Activated naive CD8-positive, alpha-beta T cell treated with anti-CD3 and anti-CD28 coated beads, Interleukin-2, amount 50 U/mL, for 24 hours (primary cell): ENCODE results near the gene NQO2.
A peak's percentile ranks its signal among the peaks of the same experiment; 100 is the strongest.

Experiments
- ATAC-seq: fragments of 150-1000 bp; cut with Tn5 transposase; one replicate; pipeline ENCODE4 v1.10.0; 2021
- DNase-seq: peaks from one replicate; pipeline ENCODE4 v3.0.0; 2021
- H3K27ac Mint-ChIP-seq: one replicate; pipeline ENCODE4 v1.8.0; 2021; ENCODE audit warnings: mild to moderate bottlenecking, mixed read lengths
- H3K27me3 Mint-ChIP-seq: one replicate; pipeline ENCODE4 v1.8.0; 2021; ENCODE audit warnings: mixed read lengths
- H3K36me3 Mint-ChIP-seq: one replicate; pipeline ENCODE4 v1.8.0; 2021; ENCODE audit warnings: low read depth, mixed read lengths
- H3K4me1 Mint-ChIP-seq: one replicate; pipeline ENCODE4 v1.8.0; 2021; ENCODE audit warnings: mixed read lengths
- H3K4me3 Mint-ChIP-seq: one replicate; pipeline ENCODE4 v1.8.0; 2021; ENCODE audit warnings: mild to moderate bottlenecking, moderate library complexity, mixed read lengths
- H3K9me3 Mint-ChIP-seq: one replicate; pipeline ENCODE4 v1.8.0; 2021; ENCODE audit warnings: mixed read lengths

NQO2 gene

GRCh38 chr6:2976060-2976459 lies 23.6 kb upstream of the NQO2 start:
- peaks cover 18% of the 10 kb centered on the region for H3K27me3 Mint-ChIP-seq
- no peaks in the 10 kb centered on the region for H3K36me3 Mint-ChIP-seq
- ATAC-seq: no peak
- H3K4me1 Mint-ChIP-seq: peaks cover 37% of the 10 kb centered on the region
- no peaks in the 10 kb centered on the region for H3K9me3 Mint-ChIP-seq
- H3K27ac Mint-ChIP-seq: peak overlapping the region; percentile 55
- no peak for DNase-seq
- no peak overlapping the region for H3K4me3 Mint-ChIP-seq

- H3K36me3 Mint-ChIP-seq: no peaks in the 10 kb centered on the region
- H3K27ac Mint-ChIP-seq: peak overlapping the region; percentile 55
- no peak for ATAC-seq
- peaks cover 36% of the 10 kb centered on the region for H3K4me1 Mint-ChIP-seq
- no peaks in the 10 kb centered on the region for H3K9me3 Mint-ChIP-seq
- peaks cover 18% of the 10 kb centered on the region for H3K27me3 Mint-ChIP-seq
- no peak overlapping the region for H3K4me3 Mint-ChIP-seq
- DNase-seq: no peak
Measured at GRCh38 chr6:2976571-2977085, 23.1 kb upstream of the NQO2 start.

DNA sequence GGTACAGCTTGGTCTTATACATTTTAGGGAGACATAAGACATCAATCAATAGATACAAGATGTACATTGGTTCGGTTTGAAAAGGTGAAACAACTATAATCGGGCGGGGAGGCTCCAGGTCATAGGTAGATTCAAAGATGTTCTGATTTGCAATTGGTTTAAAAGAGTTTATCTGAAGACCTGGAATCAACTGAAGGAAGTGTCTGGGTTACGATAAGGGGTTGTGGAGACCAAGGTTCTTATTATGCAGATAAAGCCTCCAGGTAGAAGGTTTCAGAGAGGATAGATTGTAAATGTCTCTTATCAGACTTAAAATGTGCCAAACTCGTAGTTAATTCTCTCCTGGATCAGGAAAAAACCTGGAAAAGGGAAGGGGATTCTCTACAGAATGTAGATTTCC lies 22.4 kb upstream of the NQO2 start:
- DNase-seq (no peak), ATAC-seq (no peak)
- H3K27me3 Mint-ChIP-seq: peaks cover 16% of the 10 kb centered on the region
- no peaks in the 10 kb centered on the region for H3K36me3 Mint-ChIP-seq
- no peak overlapping the region for H3K27ac Mint-ChIP-seq
- no peaks in the 10 kb centered on the region for H3K9me3 Mint-ChIP-seq
- peaks cover 29% of the 10 kb centered on the region for H3K4me1 Mint-ChIP-seq
- no peak overlapping the region for H3K4me3 Mint-ChIP-seq

GRCh38 chr6:2977799-2978590 lies 21.7 kb upstream of the NQO2 start:
- peaks cover 10% of the 10 kb centered on the region for H3K27me3 Mint-ChIP-seq
- no peak overlapping the region for H3K27ac Mint-ChIP-seq
- DNase-seq: no peak

GRCh38 chr6:2978923-2979322 lies 20.8 kb upstream of the NQO2 start:
- Mint-ChIP-seq H3K9me3 (no peaks in the 10 kb centered on the region), H3K27me3 (peaks cover 10% of the 10 kb centered on the region), H3K36me3 (no peaks in the 10 kb centered on the region), H3K4me1 (peaks cover 18% of the 10 kb centered on the region), H3K4me3 (no peak overlapping the region), H3K27ac (no peak overlapping the region)
- no peak for DNase-seq
- no peak for ATAC-seq

More at GRCh38 chr6:2977799-2978590, 21.7 kb upstream of the NQO2 start:
- peaks cover 25% of the 10 kb centered on the region for H3K4me1 Mint-ChIP-seq
- H3K36me3 Mint-ChIP-seq: no peaks in the 10 kb centered on the region
- no peaks in the 10 kb centered on the region for H3K9me3 Mint-ChIP-seq
- no peak overlapping the region for H3K4me3 Mint-ChIP-seq
- no peak for ATAC-seq

DNA sequence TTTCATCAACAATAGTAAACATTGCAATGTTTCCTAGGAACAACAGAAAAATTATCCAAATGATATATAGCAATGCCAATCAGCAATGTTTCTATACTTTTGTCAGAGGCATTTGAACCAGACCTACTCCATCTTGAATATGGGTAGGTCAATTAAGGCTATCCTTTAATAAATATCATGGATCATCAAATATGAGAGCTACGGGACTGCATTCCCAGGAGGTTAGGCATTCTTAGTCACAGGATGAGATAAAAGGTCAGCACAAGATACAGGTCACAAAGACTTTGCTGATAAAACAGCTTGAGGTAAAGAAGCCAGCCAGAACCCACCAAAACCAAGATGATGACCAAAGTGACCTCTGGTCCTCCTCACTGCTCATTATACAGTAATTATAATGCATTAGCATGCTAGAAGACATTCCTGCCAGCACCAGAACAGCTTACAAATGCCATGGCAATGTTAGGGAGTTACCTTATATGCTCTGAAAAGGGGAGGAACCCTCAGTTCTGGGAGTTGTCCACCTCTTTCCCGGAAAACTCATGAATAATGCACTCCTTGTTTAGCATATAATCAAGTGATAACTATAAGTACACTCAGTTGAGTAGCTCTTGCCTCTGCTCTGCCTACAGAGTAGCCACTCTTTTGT lies 19.8 kb upstream of the NQO2 start:
- Mint-ChIP-seq H3K27ac (no peak overlapping the region), H3K36me3 (no peaks in the 10 kb centered on the region), H3K4me3 (no peak overlapping the region), H3K9me3 (no peaks in the 10 kb centered on the region), H3K4me1 (peaks cover 18% of the 10 kb centered on the region), H3K27me3 (peaks cover 10% of the 10 kb centered on the region)
- ATAC-seq (no peak), DNase-seq (no peak)

DNA sequence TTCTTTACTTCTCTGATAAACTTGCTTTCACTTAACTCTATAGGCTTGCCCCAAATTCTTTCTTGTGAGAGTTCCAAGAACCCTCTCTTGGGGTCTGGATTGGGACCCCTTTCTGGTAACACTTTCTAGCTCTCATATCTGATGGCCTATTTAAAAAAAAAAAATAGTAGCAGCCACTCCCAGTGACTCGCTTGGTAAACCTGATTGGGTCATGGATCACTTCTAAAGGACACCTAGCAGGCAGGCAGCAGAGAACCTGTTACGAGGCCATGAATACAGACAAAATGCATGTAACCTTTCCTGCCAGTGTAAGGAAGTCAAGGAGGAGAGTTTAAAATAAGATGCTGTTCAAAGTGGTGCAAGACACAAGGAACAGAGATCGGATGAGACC lies 19.2 kb upstream of the NQO2 start:
- ATAC-seq (no peak), DNase-seq (no peak)
- Mint-ChIP-seq H3K4me1 (peaks cover 18% of the 10 kb centered on the region), H3K4me3 (no peak overlapping the region), H3K27me3 (peaks cover 10% of the 10 kb centered on the region), H3K27ac (no peak overlapping the region), H3K9me3 (no peaks in the 10 kb centered on the region), H3K36me3 (no peaks in the 10 kb centered on the region)

- Mint-ChIP-seq H3K27me3 (peaks cover 5% of the 10 kb centered on the region), H3K27ac (no peak overlapping the region), H3K4me1 (peaks cover 8% of the 10 kb centered on the region), H3K9me3 (no peaks in the 10 kb centered on the region), H3K36me3 (no peaks in the 10 kb centered on the region), H3K4me3 (no peak overlapping the region)
- no peak for ATAC-seq
- DNase-seq: no peak
Measured at GRCh38 chr6:2982426-2983117, 17.1 kb upstream of the NQO2 start.

GRCh38 chr6:2984738-2985406 lies 14.8 kb upstream of the NQO2 start:
- H3K4me3 Mint-ChIP-seq: no peak overlapping the region

DNA sequence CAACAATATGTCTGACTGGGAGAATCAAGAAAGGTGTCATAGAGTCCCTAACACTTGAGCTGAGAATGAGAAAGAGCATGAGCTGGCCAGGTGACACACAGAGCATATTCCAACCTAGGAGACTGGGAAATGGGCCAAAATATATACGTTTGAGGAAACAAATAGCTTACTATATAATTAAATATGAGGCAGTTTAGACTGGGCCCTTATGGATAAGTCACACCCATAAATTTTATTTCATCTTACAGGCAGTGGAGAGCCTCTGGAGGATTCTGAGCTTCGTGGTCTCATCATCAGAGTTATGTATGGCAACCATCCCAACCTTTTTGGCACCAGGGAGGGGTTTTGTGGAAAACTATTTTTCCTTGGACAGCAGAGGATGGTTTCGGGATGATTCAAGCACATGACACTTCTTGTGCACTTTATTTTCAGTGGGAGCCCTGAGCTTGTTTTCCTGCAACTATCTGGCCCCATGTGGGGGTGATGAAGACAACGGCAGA lies 12.9 kb upstream of the NQO2 start:
- ATAC-seq: no peak
- Mint-ChIP-seq H3K4me1 (peaks cover 30% of the 10 kb centered on the region), H3K36me3 (peaks cover 2% of the 10 kb centered on the region), H3K27me3 (peaks cover 2% of the 10 kb centered on the region), H3K4me3 (no peak overlapping the region), H3K9me3 (no peaks in the 10 kb centered on the region), H3K27ac (no peak overlapping the region)
- DNase-seq: no peak

More at GRCh38 chr6:2984738-2985406, 14.8 kb upstream of the NQO2 start:
- H3K36me3 Mint-ChIP-seq: peaks cover 2% of the 10 kb centered on the region
- ATAC-seq (no peak), DNase-seq (no peak)
- peaks cover 2% of the 10 kb centered on the region for H3K27me3 Mint-ChIP-seq
- H3K27ac Mint-ChIP-seq: no peak overlapping the region
- H3K9me3 Mint-ChIP-seq: no peaks in the 10 kb centered on the region
- H3K4me1 Mint-ChIP-seq: peaks cover 22% of the 10 kb centered on the region

- peaks cover 2% of the 10 kb centered on the region for H3K36me3 Mint-ChIP-seq
- DNase-seq (no peak), ATAC-seq (no peak)
- H3K4me3 Mint-ChIP-seq: peak overlapping the region; percentile 92
- peak overlapping the region; percentile 86 for H3K27ac Mint-ChIP-seq
- H3K27me3 Mint-ChIP-seq: no peaks in the 10 kb centered on the region
- peaks cover 28% of the 10 kb centered on the region for H3K4me1 Mint-ChIP-seq
- H3K9me3 Mint-ChIP-seq: no peaks in the 10 kb centered on the region
Measured at GRCh38 chr6:2988094-2988425, 11.6 kb upstream of the NQO2 start.

- Mint-ChIP-seq H3K4me1 (peaks cover 28% of the 10 kb centered on the region), H3K9me3 (no peaks in the 10 kb centered on the region), H3K4me3 (peak overlapping the region; percentile 92), H3K27me3 (no peaks in the 10 kb centered on the region), H3K36me3 (peaks cover 2% of the 10 kb centered on the region), H3K27ac (peak overlapping the region; percentile 97)
- ATAC-seq (peak; percentile 87), DNase-seq (peak; percentile 83)
Measured at GRCh38 chr6:2988426-2989331, 11.0 kb upstream of the NQO2 start.

- Mint-ChIP-seq H3K36me3 (peaks cover 2% of the 10 kb centered on the region), H3K4me1 (peaks cover 30% of the 10 kb centered on the region), H3K4me3 (peak overlapping the region; percentile 92), H3K27me3 (no peaks in the 10 kb centered on the region), H3K27ac (peak overlapping the region; percentile 97), H3K9me3 (no peaks in the 10 kb centered on the region)
- DNase-seq (peak; percentile 64), ATAC-seq (peak; percentile 75)
Measured at GRCh38 chr6:2989332-2990247, 10.1 kb upstream of the NQO2 start.
